GM10847 (cell line): Measurements from ENCODE around the gene HOXD8.

Source experiments
- POLR2A ChIP-seq: IDR thresholded peaks from 2 replicates; pipeline ENCODE4 v1.6.1; 2011; ENCODE audit not compliant: insufficient read length; ENCODE audit errors: extremely low read depth

Gene HOXD8

DNA sequence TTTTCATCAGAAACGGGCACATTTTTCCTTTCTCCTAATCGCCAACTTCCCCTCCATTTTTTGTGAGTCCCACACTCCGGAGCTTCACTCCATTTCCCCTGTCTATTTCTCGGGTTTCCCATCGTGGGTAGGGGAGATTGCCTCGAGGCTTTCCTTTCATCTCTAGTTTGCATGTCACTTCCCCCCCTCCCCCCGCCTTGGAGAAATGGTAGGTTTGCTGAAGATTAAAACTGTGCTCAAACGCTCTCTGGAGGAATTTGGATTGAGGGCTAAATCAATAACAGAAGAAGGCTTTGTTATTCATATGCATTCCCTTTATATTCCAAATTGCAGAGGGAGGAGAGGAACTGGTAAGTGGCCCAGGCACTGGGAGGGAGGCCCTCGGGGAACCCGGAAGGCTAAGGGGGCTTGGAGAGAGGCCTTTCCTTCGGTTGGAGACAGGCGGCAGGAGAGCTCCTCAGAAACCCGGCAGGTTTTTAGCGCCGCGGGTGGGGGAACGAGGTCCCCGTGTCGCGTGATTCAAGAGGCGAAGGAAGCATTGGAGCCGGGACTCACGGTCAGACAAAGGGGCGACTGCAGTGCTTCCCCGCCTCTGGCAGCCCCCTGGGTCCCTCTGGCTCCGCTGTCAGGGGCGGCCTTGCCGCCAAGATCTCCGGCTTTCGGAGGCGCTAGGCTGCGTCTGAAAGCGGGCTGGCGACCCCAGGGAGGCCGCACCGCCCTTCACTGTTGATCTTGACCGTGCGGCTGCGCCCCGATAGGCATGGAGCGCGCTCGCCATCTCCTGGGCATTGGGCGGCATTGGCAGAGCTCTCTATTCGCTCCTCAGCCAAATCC is 32.3 kb upstream of the HOXD8 start:
- no peak for TF ChIP-seq POLR2A

DNA sequence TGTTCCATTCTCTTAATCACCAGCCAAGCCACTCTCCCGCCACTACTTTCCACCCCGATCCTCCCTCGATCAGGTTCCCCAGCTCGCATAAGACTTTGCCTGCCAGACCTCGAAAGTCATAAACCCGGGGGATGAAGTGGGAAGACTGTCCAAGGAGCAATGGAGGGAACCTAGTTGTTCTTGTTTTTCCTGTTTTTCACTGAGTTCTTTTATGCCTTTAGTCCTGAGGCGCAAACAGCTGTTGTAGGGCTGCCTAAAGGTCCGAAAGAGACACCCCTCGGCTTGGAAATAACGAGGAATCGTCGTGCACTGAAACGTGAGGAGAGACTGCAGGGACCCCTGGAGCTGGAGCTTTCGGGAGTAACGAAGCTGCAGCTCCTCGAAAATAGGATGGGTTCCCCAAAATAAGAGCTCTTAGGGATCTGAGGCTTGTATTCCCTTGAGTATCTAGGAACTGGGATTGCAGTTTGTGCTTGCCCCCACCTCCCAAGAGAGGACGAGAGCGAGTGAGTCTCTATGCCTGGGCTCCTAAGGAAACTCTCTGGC is 31.6 kb upstream of the HOXD8 start:
- no peak for TF ChIP-seq POLR2A

DNA sequence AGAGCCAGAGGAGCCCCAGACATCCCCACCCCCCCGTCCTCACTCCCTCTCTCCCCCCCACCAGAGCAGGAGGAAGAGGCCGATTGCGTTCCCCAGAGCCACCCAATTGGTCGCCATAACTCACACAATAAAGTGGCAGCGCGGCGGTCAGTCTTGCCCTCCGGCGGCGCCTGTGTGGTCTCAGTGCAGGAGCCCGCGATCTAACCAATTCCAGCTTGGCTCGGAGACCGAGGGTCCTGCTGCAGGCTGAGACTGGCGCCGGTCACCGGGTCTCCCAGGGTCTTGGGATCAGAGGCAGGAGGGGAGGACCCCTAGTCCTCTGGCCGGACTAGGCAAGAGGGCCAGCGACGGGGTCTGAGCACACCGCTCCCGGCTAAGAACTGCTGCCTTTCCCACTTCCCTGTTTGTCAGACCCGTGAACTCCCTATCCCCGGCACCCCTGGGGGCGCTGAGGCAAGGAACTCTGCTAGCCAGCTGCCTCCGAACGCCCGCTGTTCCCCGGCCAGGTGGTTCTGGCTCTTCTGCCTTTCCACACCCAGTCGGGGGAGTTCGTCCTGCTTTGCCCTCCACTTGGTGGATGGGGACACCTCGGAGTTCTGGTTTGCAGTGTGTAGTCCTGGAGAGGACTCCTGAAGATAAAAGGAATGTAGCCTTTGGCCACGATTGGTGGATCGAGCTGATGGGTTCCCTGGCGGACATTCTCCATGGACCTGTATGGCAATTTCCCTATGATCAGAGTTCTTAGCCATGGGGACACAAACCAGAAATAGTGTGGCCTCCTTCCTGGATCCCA is 30.9 kb upstream of the HOXD8 start:
- no peak for TF ChIP-seq POLR2A

GRCh38 chr2:176099159-176099727 is 30.3 kb upstream of the HOXD8 start:
- no peak for TF ChIP-seq POLR2A

DNA sequence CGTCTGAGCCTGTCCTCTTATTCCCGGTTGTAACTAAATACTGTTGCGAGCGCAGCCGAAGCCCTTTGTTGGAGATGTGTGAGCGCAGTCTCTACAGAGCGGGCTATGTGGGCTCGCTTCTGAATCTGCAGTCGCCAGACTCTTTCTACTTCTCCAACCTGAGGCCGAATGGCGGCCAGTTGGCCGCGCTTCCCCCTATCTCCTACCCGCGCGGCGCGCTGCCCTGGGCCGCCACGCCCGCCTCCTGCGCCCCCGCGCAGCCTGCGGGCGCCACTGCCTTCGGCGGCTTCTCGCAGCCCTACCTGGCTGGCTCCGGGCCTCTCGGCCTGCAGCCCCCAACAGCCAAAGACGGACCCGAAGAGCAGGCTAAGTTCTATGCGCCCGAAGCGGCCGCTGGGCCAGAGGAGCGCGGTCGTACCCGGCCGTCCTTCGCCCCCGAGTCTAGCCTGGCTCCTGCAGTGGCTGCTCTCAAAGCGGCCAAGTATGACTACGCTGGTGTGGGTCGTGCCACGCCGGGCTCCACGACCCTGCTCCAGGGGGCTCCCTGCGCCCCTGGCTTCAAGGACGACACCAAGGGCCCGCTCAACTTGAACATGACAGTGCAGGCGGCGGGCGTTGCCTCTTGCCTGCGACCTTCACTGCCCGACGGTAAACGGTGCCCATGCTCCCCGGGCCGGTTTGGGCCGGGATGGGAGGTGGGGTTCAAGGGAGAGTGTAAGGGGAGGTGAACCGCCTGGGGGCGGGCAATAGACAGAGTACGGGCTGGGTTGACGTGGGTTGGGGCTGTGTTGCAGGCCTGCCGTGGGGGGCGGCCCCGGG is 29.6 kb upstream of the HOXD8 start, which contains the start of gene HOXD12:
TSS of gene HOXD12 (plus strand) at position 68 of the 819 bp plus-strand sequence. CDS start at position 75, 7 bp downstream.
- no peak for TF ChIP-seq POLR2A

DNA sequence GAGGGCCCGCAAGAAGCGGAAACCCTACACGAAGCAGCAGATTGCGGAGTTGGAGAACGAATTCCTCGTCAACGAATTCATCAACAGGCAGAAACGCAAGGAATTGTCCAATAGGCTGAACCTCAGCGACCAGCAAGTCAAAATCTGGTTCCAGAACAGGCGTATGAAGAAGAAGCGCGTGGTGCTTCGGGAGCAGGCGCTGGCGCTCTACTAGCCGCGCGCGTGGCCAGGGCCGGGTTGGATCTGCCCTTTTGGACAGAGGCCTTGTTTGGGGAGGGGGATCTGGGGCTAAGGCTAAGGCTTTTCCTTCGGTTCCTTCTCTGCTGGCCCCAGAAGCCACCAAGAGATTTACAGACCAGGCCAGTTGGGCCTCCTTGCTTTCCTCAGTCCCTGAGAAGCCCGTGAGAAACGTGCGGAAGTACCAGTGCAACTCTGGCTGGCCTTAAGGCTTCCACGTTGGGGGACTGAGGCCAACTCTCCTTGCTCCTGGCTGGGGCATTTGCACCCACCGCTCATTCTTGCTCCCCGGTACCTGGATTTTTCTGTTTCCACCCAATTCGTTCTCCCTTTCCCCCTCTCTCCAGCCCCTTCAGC is 28.9 kb upstream of the HOXD8 start:
- no peak for TF ChIP-seq POLR2A

GRCh38 chr2:176101216-176101830 is 28.2 kb upstream of the HOXD8 start:
- TF ChIP-seq POLR2A: no peak

DNA sequence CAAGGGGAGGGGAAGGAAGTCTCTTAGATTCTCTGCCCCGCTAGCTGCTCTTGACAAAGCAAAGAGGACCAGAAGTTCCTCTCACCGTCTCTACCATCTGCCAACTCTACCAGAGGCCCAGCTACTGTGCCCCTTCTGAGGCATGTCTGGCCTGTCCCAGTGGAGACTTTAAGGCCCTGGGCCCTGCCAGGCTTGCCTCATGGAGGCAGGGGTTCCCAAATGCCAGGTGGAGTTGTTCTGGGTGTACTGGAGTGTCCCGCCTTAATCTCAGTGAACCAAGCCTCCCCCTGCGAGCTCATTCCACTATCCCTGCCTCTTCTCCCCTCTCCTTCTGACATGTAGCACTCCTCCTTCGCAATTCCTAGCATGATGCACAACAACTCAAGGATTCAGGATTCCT is 27.7 kb upstream of the HOXD8 start:
- TF ChIP-seq POLR2A: no peak

DNA sequence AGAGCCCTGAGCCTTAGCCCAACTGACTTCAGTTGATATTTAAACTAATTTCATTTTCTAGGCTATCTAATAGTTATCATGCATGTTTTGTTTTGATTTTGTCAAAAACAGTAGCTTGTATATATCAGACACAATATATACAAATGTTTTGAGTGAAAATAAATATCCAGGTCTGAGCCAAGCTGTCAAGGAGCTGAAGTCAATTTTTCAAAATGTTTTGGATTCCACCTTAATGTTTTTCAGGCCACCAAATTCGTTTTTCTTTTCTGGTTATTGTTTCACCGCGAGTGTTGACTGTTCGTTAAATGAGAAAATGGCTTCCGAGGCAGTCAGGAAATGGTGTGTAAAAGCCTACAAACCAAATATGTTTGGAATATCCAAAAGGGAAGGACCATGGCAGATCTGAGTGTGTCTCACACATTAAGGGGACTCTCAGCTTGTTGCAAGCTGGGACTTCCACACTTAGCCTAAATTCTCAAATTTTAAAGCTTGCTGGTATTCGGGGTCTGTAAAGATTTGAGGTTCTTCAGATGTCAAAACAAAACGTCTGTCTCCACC is 27.1 kb upstream of the HOXD8 start:
- no peak for TF ChIP-seq POLR2A

DNA sequence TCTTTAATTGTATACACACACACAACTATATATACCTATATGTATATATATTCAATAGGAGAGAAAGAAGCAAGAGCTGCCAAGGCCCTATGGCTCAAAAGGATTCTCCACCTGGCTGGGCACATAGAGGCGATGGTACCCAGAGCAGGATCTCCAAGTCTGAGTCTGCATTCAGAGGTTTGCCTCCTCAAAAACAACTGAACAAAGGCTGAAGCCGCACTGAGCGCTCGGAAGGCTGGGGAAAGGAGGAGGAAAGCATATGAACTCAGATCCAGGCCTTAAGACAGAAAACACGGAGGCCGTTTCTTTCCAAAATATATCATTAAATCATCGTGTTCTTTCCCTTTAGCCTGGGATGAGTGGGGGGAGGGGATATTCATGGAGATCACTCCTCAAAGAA is 26.3 kb upstream of the HOXD8 start:
- no peak for TF ChIP-seq POLR2A

DNA sequence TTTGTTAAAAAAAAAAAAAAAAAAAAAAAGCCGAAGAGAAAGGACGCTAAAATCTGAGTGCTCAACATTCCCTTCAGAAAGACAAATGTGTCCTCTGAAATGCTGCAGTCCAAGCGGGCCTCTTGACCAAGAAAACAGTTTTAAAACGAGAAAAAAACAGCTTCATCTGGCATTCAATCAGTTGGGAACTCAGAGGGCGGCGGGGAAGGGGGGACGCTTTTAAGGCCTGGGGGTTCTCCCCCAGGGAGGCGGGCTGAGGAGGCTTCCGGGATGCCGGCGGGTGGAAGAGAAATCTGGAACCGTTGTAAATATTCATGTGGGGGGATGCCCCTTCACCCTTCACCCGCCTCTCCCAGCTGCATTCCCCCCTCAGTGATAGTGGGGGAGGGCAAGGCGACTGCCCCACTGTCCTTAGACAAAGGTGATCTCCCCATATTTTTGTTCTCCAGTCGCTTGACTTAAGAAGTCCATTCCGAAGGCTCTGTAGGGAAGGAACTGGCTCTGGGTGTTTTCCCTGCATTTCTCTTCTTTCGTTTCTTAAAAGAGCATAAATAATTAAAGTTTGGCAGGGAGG is 25.7 kb upstream of the HOXD8 start:
- no peak for TF ChIP-seq POLR2A

GRCh38 chr2:176104316-176105077 is 25.0 kb upstream of the HOXD8 start:
- no peak for TF ChIP-seq POLR2A
